Measurements from ENCODE around the gene UBD. TPM values are rescaled to one million over a fixed set of nuclear protein-coding genes. Genes with fewer than 3 reads are reported as not detected.

Gene UBD
- total RNA-seq, 1 experiment from 2014 or later = not detected

GRCh38 chr6:29603456-29603855, 43.9 kb upstream of the UBD start:
- Histone ChIP-seq H2BK20ac (ENCODE audit: low read depth, low read length, poor library complexity, severe bottlenecking) (no peak overlapping the region), H2BK5ac (ENCODE audit: insufficient read length, low read length) (no peak overlapping the region), H3K27ac (ENCODE audit: insufficient read length, low read depth, low read length) (no peak overlapping the region), H3K4me2 (ENCODE audit: insufficient read depth, insufficient read length, low read length) (no peak overlapping the region), H3K9me3 (ENCODE audit: control insufficient read depth, low read depth, low read length) (no peaks in the 10 kb centered on the region), H3K4ac (ENCODE audit: low read depth, low read length) (no peak overlapping the region), H3K27me3 (ENCODE audit: insufficient read depth, low read length) (no peaks in the 10 kb centered on the region), H4K20me1 (ENCODE audit: control insufficient read depth, insufficient read depth, insufficient read length) (peaks cover 4% of the 10 kb centered on the region), H3K79me1 (ENCODE audit: insufficient read depth, low read depth, low read length, poor library complexity, severe bottlenecking) (no peaks in the 10 kb centered on the region), H3T11ph (ENCODE audit: low read length) (no peak overlapping the region), H2BK120ac (ENCODE audit: low read depth, low read length, poor library complexity, severe bottlenecking) (no peak overlapping the region), H3K56ac (ENCODE audit: insufficient read length, low read depth, low read length) (no peak overlapping the region), H2AFZ (ENCODE audit: low read length) (no peak overlapping the region), H3K4me1 (ENCODE audit: insufficient read depth, low read length) (no peaks in the 10 kb centered on the region), H4K91ac (ENCODE audit: insufficient read length, low read depth, low read length) (no peak overlapping the region), H3K14ac (ENCODE audit: insufficient read depth, low read length) (no peak overlapping the region), H3K23ac (ENCODE audit: insufficient read length, low read depth, low read length) (no peak overlapping the region), H2BK12ac (ENCODE audit: insufficient read length, low read depth, low read length) (no peak overlapping the region), H3K18ac (ENCODE audit: insufficient read length, low read depth, low read length) (no peak overlapping the region), H2BK15ac (ENCODE audit: low read depth, low read length) (no peak overlapping the region), H4K8ac (replicated peaks; ENCODE audit: insufficient read length, low read depth, low read length) (no peak overlapping the region), H3K79me2 (ENCODE audit: insufficient read depth, low read length) (no peaks in the 10 kb centered on the region), H3K9ac (ENCODE audit: extremely low read depth, insufficient read length, low read length) (no peak overlapping the region), H3K23me2 (ENCODE audit: insufficient read length, low read depth, low read length, poor library complexity, severe bottlenecking) (no peaks in the 10 kb centered on the region), H2AK5ac (ENCODE audit: insufficient read length, low read length) (no peak overlapping the region), H4K5ac (ENCODE audit: insufficient read length, low read depth, low read length) (no peak overlapping the region)
- Mint-ChIP-seq H3K4me3 (0 out of 5 replicates have a peak overlapping the region, but pooled peaks of 1 of the 2 experiments have one; percentile 7), H3K27me3 (ENCODE audit: low read depth) (peaks cover 2% of the 10 kb centered on the region; the same call in 1 of the 2 replicates), H3K36me3 (ENCODE audit: insufficient read depth in 1 of 3, low read depth in 3 of 3) (peaks cover 65 to 91% (median 76%) of the 10 kb centered on the region in 3 experiments; a peak in 6 of 7 replicates), H3K4me1 (peaks cover 12 to 17% of the 10 kb centered on the region in 2 experiments), H3K9me3 (no peaks in the 10 kb centered on the region), H3K27ac (peak overlapping the region; percentile 21 to 37 (median 24); a peak in 1 of 7 replicates)
- no peak for TF ChIP-seq CTCF (conservative IDR thresholded peaks at IDR 0.05)
- WGBS (ENCODE audit: extremely low coverage, insufficient read length, low lambda C conversion rate) = no CpG with 5 or more reads among the region's 11 CpGs
- DNase-seq = no peak

All from H9 (cell line).